HL-60 (cell line): ENCODE measurements around the gene LRP1B.

ENCODE experiments used
- CTCF ChIP-seq: IDR thresholded peaks from one replicate; pipeline ENCODE4 v1.5.1; 2011; ENCODE audit warnings: low read length, control low read depth, inconsistent platforms; ENCODE audit not compliant: insufficient read depth
- REST ChIP-seq: IDR thresholded peaks from 2 replicates; pipeline ENCODE4 v1.6.1; 2012; ENCODE audit warnings: low read depth; ENCODE audit not compliant: insufficient replicate concordance

GRCh38 chr2:141062443-141062842 lies 1068.4 kb downstream of the LRP1B start:
- no peak for TF ChIP-seq CTCF
- TF ChIP-seq REST, result no peak
